Prostate gland (tissue), 2 donors: ENCODE measurements around the gene NOTCH2. TPM values are rescaled to one million over a fixed set of nuclear protein-coding genes. Genes with fewer than 3 reads are reported as not detected.

Source experiments
- DNase-seq: peaks from one replicate; pipeline ENCODE4 v3.0.0-alpha.2; 2019; ENCODE audit warnings: low spot score
- H3K27ac ChIP-seq, 2 donors: fragments of 200-600 bp; sonication (generic); 2 replicates each; pipeline ENCODE4 v1.5.1; 2017 to 2019
- H3K27me3 ChIP-seq: fragments of 200-600 bp; sonication (generic); replicated peaks from 2 replicates; pipeline ENCODE4 v1.5.1; 2019; ENCODE audit not compliant: insufficient read depth
- H3K36me3 ChIP-seq, 2 donors: fragments of 200-600 bp; sonication (generic); 1 replicate in 1 of 2; 2 replicates in 1 of 2; pipeline versions ENCODE4 v1.5.1 to v1.8.1; 2017 to 2019
- H3K4me1 ChIP-seq: fragments of 200-600 bp; sonication (generic); replicated peaks from 2 replicates; pipeline ENCODE4 v1.5.1; 2019
- H3K4me3 ChIP-seq, 2 donors: fragments of 200-600 bp; sonication (generic); 2 replicates each; pipeline ENCODE4 v1.5.1; 2017 to 2019
- H3K9me3 ChIP-seq: fragments of 200-600 bp; sonication (generic); 2 replicates; pipeline ENCODE4 v1.5.1; 2017
- POLR2A ChIP-seq: fragments of 450-650 bp; IDR thresholded peaks from one replicate; pipeline ENCODE4 v1.6.1; 2016; ENCODE audit warnings: antibody characterized with exemption, mild to moderate bottlenecking
- POLR2AphosphoS5 ChIP-seq: sonication (generic); formaldehyde crosslinking; IDR thresholded peaks from one replicate; pipeline ENCODE4 v1.6.1; 2017; ENCODE audit warnings: antibody characterized with exemption
- WGBS: methylation state at CpG from one replicate; pipeline ENCODE4 v1.1.5; 2018; 5-methylcytosine and 5-hydroxymethylcytosine counted together
- intact Hi-C: fragments of 100-400 bp; cut with DNase I; formaldehyde crosslinking; loops from one replicate; pipeline ENCODE4 v1.14.2; 2022
- total RNA-seq, 2 donors: library from RNA; depleted of rRNA; stranded (reverse); fragments of >200 nt; gene quantifications; one replicate each; pipeline ENCODE4 v1.1.0, GENCODE V29; 2016
- TF ChIP-seq, protein P1 (sequence below), 4 experiments: fragments of 200-600 bp in 2 of 4; fragments of 450-650 bp in 2 of 4; sonication (generic) in 2 of 4; IDR thresholded peaks; 1 replicate in 3 of 4; 2 replicates in 1 of 4; pipeline ENCODE4 v1.5.1; 2016 to 2019; ENCODE audit warnings: antibody characterized with exemption in 4 of 4, mild to moderate bottlenecking in 2 of 4, moderate library complexity in 2 of 4

NOTCH2 gene
- total RNA-seq, 2 donors from 2014 or later: 77.7 to 231 TPM

GRCh38 chr1:119964673-119965363, 104.6 kb downstream of the NOTCH2 start:
- H3K27ac ChIP-seq: no peak overlapping the region
- no peaks in the 10 kb centered on the region for H3K27me3 ChIP-seq
- WGBS: 75% methylated on average over 1 of the region's 1 CpG
- TF ChIP-seq POLR2AphosphoS5: no peak
- TF ChIP-seq, protein P1, sequence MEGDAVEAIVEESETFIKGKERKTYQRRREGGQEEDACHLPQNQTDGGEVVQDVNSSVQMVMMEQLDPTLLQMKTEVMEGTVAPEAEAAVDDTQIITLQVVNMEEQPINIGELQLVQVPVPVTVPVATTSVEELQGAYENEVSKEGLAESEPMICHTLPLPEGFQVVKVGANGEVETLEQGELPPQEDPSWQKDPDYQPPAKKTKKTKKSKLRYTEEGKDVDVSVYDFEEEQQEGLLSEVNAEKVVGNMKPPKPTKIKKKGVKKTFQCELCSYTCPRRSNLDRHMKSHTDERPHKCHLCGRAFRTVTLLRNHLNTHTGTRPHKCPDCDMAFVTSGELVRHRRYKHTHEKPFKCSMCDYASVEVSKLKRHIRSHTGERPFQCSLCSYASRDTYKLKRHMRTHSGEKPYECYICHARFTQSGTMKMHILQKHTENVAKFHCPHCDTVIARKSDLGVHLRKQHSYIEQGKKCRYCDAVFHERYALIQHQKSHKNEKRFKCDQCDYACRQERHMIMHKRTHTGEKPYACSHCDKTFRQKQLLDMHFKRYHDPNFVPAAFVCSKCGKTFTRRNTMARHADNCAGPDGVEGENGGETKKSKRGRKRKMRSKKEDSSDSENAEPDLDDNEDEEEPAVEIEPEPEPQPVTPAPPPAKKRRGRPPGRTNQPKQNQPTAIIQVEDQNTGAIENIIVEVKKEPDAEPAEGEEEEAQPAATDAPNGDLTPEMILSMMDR (IDR thresholded peaks at IDR 0.05): no peak
- no peak for TF ChIP-seq POLR2A
- no peaks in the 10 kb centered on the region for H3K9me3 ChIP-seq
- H3K36me3 ChIP-seq: no peaks in the 10 kb centered on the region
- no peak for DNase-seq
- intact Hi-C loops: no loop called here
- H3K4me3 ChIP-seq: no peak overlapping the region
- H3K4me1 ChIP-seq: no peaks in the 10 kb centered on the region

DNA sequence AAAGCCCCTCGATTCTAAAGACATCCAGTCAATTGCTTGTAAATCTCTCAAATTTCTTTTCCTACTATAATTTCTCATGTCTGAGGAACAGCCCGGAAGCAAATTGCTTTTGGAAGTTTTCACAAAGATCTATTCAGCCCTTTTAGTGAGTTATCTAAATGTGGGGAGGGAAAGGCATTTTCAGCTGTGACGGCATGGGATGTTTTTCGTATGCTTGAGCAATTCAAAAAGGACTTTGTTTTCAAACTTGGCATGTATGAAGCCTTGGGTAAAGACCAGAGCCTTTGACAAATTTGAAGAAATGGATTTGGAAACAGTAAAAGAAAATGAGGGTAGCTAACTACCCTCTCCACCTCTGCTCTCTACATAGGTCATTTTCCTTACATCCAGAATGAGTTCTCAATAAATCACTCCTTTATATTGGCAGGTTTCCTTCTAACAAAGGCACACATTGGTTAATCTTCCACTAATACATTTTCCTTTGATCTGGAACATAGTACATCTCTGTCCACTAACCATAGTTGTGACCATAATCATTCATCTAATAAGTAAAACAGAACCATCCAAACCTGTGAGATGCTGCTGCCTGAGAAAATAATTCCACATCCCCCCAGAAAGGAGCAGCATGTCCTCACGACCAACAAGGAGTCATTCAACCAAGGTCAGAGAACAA, 107.0 kb downstream of the NOTCH2 start:
- no peak for DNase-seq
- TF ChIP-seq, protein P1 (IDR thresholded peaks at IDR 0.05): no peak
- no peak for TF ChIP-seq POLR2A
- no peak for TF ChIP-seq POLR2AphosphoS5
- no peaks in the 10 kb centered on the region for H3K27me3 ChIP-seq
- H3K9me3 ChIP-seq: no peaks in the 10 kb centered on the region
- no peaks in the 10 kb centered on the region for H3K4me1 ChIP-seq
- intact Hi-C loops: no loop called here
- WGBS: 39% methylated on average over 5 of the region's 5 CpGs
- no peaks in the 10 kb centered on the region for H3K36me3 ChIP-seq
- H3K4me3 ChIP-seq: no peak overlapping the region
- no peak overlapping the region for H3K27ac ChIP-seq

GRCh38 chr1:119960501-119960900, 109.0 kb downstream of the NOTCH2 start:
- DNase-seq: no peak
- no peak overlapping the region for H3K27ac ChIP-seq
- TF ChIP-seq, protein P1 (IDR thresholded peaks at IDR 0.05): no peak
- TF ChIP-seq POLR2A (no peak), POLR2AphosphoS5 (no peak)
- no peak overlapping the region for H3K4me3 ChIP-seq
- no peaks in the 10 kb centered on the region for H3K4me1 ChIP-seq
- H3K27me3 ChIP-seq: no peaks in the 10 kb centered on the region
- H3K36me3 ChIP-seq: no peaks in the 10 kb centered on the region
- no peaks in the 10 kb centered on the region for H3K9me3 ChIP-seq
- intact Hi-C loops: no loop called here
- WGBS: 95% methylated on average over 4 of the region's 4 CpGs

GRCh38 chr1:119959268-119960220, 109.9 kb downstream of the NOTCH2 start:
- WGBS: 91% methylated on average over 7 of the region's 7 CpGs
- no peaks in the 10 kb centered on the region for H3K36me3 ChIP-seq
- no peak overlapping the region for H3K27ac ChIP-seq
- no peaks in the 10 kb centered on the region for H3K4me1 ChIP-seq
- no peaks in the 10 kb centered on the region for H3K9me3 ChIP-seq
- TF ChIP-seq POLR2A (no peak), POLR2AphosphoS5 (no peak)
- TF ChIP-seq, protein P1 (IDR thresholded peaks at IDR 0.05): no peak
- H3K4me3 ChIP-seq: no peak overlapping the region
- no peaks in the 10 kb centered on the region for H3K27me3 ChIP-seq
- DNase-seq: no peak
- intact Hi-C loops: no loop called here
